Measurements from ENCODE around the gene ZNF469. TPM values are rescaled to one million over a fixed set of nuclear protein-coding genes. Genes with fewer than 3 reads are reported as not detected.

Gene ZNF469
- total RNA-seq, 2 donors from 2014 or later, result 0.17 to 0.40 TPM

GRCh38 chr16:88352261-88353200 is 30.2 kb upstream of the ZNF469 start:
- TF ChIP-seq CTCF (IDR thresholded peaks at IDR 0.05), result no peak
- Histone ChIP-seq H3K9me3 (no peaks in the 10 kb centered on the region), H3K4me1 (no peaks in the 10 kb centered on the region), H3K27me3 (no peaks in the 10 kb centered on the region), H3K36me3 (no peaks in the 10 kb centered on the region), H3K9ac (ENCODE audit: low read depth in 2 of 2, low read length in 2 of 2) (no peak overlapping the region), H3K27ac (no peak overlapping the region), H3K4me3 (no peak overlapping the region)
- intact Hi-C loops (cut with DNase I), result no loop called here
- no peak for DNase-seq

DNA sequence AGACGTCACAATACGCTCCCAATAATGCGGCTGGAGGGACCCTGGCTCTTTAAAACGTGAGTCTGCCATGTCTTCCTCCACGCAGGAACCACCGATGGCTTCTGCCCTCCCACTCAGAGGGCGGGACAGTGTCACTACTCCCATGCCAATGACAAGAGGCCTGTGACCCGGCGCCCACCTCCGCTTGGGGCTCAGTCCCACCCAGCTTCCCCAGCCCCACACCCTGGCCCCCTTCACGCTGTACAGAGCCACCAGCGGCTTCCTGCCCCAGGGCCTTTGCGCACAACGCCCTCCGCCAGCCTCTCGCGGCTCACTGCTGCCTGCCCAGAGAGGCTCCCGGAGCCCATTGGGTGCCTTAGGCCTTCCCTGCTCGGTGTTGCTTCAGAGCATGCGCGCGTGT is 29.5 kb upstream of the ZNF469 start:
- TF ChIP-seq CTCF (IDR thresholded peaks at IDR 0.05), result no peak

GRCh38 chr16:88353691-88354090 is 29.1 kb upstream of the ZNF469 start:
- TF ChIP-seq CTCF (IDR thresholded peaks at IDR 0.05), result no peak
- Histone ChIP-seq H3K27ac (no peak overlapping the region), H3K9me3 (no peaks in the 10 kb centered on the region), H3K4me1 (no peaks in the 10 kb centered on the region), H3K9ac (ENCODE audit: low read depth in 2 of 2, low read length in 2 of 2) (no peak overlapping the region), H3K4me3 (no peak overlapping the region), H3K36me3 (no peaks in the 10 kb centered on the region), H3K27me3 (no peaks in the 10 kb centered on the region)
- intact Hi-C loops (cut with DNase I), result no loop called here
- DNase-seq, result no peak

More for the DNA sequence above, 29.5 kb upstream of the ZNF469 start:
- Histone ChIP-seq H3K9ac (ENCODE audit: low read depth in 2 of 2, low read length in 2 of 2) (no peak overlapping the region), H3K36me3 (no peaks in the 10 kb centered on the region), H3K27me3 (no peaks in the 10 kb centered on the region), H3K4me1 (no peaks in the 10 kb centered on the region), H3K4me3 (no peak overlapping the region), H3K27ac (no peak overlapping the region), H3K9me3 (no peaks in the 10 kb centered on the region)
- DNase-seq, result no peak
- intact Hi-C loops (cut with DNase I), result no loop called here

DNA sequence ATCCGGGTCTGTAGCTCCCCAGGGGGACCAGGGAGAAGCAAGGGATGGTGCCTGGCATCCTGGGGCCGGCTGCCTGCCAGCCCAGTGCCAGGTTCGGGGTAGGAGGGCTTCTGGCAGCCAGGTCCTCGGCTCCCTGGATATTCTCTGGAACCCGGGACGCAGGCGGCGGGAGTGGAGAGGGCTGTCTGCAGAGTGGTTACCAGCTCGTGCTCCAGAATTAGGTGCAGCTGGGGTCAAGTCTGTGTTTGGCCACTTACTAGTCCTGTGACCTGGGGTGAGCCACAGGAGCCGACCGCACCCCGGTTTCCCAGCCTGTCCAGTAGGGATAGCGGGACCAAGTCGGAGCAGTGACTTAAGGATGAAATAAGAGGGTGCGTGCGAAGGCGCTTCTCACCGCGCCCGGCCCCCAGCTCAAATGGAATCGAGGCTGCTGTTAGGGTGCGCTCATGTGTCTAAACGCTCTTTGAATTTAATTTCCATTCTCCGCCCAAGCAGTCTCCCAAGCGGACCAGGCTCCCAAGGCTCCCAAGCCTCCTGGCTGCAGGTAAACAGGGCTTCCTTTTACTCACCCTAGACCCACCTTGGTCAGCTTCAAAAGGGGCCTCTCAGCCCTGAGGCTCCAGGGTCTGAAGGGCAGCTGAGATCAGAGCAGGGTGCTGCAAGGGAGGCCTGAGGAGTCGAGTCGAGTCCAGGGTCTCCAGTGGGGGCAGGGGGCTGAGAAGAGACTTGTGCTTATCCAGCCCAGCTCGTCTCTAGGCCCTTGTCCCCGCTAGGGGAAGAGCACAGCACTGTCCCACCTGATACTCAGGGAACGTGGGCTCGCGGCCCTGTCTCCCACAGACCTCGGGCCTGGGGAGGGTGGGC is 28.3 kb upstream of the ZNF469 start:
- no peaks in the 10 kb centered on the region for H3K4me1 ChIP-seq
- TF ChIP-seq CTCF (IDR thresholded peaks at IDR 0.05), result no peak
- DNase-seq, result no peak
- no peak overlapping the region for H3K9ac ChIP-seq (ENCODE audit: low read depth in 2 of 2, low read length in 2 of 2)
- H3K4me3 ChIP-seq, result no peak overlapping the region
- H3K36me3 ChIP-seq, result no peaks in the 10 kb centered on the region
- no peaks in the 10 kb centered on the region for H3K9me3 ChIP-seq
- intact Hi-C loops (cut with DNase I), result no loop called here
- H3K27ac ChIP-seq, result no peak overlapping the region
- no peaks in the 10 kb centered on the region for H3K27me3 ChIP-seq

DNA sequence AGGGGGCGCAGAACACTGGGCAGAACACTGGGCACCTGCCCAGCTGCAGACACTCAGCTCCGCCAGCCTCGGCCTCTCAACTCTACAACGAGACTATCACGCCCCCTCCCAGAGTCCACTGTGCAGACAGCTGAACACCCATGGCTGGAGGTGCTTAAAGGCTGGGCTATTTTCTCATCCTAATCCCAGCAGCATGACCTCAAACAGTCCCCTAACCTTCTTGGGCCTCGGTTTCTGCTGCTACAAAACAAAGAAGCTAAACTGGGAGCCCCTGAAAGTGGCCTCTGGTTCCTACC is 27.7 kb upstream of the ZNF469 start:
- Histone ChIP-seq H3K27me3 (no peaks in the 10 kb centered on the region), H3K4me1 (no peaks in the 10 kb centered on the region), H3K4me3 (no peak overlapping the region), H3K36me3 (no peaks in the 10 kb centered on the region), H3K9me3 (no peaks in the 10 kb centered on the region), H3K9ac (ENCODE audit: low read depth in 2 of 2, low read length in 2 of 2) (no peak overlapping the region), H3K27ac (no peak overlapping the region)
- intact Hi-C loops (cut with DNase I), result no loop called here
- no peak for DNase-seq
- TF ChIP-seq CTCF (IDR thresholded peaks at IDR 0.05), result no peak

Data from colonic mucosa (tissue), 4 donors.